IPS-NIHi7 (cell line): ENCODE data around the gene WWOX.

Experiments used
- DNase-seq: peaks from one replicate; pipeline ENCODE4 v3.0.0; 2012; ENCODE audit warnings: mixed read lengths; ENCODE audit errors: extremely low spot score

The WWOX gene

DNA sequence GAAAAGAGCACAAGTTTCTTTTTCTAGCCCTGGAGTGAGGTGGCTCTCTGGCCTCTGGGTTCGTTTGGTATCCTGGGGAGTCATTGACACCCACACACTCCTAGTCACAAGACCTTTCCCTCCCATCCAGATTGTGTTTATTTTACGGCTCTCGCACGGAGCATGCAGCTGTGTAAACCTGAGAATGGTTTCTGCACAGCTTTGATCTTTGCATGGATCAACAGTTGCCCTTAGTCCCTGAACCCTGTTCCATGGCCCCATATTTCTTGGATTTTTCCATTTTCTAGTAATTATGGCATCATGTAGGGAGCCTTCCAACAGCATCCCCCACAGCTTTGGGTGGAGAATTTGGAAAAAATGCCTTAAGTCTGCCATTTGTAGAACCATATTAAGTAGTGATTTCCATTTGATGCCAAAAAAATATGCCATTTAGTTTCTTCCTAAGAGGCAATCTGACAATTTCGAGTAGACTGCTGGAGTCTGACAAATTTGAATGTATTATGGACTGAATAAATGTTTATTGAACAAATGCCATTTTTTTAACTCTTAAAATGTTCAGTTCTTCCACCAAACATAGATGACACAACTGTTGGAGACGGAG is 197.7 kb downstream of the WWOX start:
- no peak for DNase-seq

GRCh38 chr16:78298986-78299385 is 199.5 kb downstream of the WWOX start:
- no peak for DNase-seq

- no peak for DNase-seq
Measured at GRCh38 chr16:78300469-78300868, 201.0 kb downstream of the WWOX start.

DNA sequence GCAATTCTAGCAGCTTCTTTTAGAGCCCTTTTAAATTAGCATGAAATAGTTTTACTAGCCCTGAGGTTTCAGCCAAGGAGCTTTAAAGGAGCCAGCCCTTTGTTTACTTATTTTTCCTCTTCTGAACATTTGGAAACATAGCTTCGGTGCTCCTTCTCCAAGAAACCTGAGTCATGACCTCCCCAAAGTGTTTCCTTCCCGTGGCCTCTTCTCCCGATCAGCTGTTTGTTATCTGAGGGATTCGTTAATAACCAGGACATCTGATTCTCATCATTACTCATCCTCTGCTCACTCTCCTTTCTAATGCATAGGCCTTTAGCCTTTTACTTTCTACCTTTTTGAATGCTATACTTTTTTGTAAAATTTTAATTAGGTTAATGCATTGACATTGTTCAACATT is 204.5 kb downstream of the WWOX start:
- no peak for DNase-seq

DNA sequence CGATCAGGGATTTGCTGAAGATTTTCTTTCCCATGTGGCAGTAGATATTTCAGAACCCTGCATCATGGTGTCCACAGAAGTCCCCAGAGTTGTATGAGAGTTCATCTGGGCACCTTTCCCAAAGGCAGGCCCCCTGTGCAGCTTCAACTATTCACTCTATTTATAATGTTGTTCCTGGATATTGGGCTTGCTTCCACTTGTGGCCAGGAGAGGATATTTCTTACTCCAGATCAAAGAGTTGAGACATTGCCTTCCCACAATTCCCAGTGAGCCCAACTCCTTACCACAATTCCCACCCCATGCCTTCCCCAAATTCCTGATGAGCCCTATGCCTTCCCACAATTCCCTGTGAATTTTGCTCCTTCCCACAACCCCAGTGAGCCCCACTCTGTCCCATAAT is 206.9 kb downstream of the WWOX start:
- DNase-seq, result no peak

DNA sequence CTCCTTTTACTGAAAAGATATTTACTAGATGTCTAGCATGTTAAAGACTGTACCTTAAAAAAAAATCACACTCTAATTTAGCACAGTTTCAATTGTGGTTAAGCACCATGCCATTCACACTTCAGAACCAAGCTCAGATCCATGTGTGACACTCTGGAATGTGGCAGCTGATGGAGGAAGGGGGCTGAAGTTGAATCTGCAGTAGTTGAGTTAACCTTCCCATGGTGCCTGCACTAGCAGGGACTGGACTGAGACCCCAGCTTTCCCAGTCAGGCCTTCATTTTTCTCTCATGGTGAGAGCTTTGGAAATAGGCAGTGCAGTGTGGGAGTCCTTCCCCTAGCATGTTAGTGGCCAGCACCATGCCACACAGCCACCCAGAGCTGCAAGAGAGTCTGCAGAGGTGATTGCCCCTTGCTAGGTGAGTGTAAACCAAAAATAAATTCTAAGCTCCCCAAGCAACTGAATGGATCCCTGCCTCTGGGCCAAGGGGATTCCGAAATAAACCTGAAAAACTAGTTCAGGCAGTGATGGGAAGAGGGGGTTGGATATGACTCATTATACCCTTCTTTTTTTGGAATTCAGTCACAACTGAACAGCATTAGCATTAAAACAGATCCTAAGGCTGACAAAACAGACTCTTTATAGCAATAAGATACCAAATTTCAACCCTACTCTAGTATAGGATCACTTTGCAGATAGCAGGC is 208.5 kb downstream of the WWOX start:
- DNase-seq, result no peak

DNA sequence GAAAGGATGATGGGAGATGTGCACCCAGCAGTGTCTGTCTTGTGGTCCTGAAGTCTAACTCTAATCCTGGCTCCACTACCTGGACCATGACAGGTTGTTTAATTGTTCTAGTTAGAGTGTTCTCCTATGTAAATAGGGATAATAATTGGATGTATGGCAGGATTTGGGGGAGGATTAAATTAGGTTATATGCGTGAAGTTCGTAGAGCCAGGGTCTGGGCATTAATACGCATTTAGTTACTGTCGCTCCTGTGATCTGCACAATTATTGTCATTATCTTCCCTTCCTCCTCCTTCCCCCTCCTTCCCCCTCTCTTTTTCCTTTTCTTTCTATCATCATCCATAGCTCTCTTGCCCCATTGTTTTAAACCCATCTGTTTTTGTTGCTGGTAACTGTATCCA is 210.3 kb downstream of the WWOX start:
- DNase-seq, result no peak

DNA sequence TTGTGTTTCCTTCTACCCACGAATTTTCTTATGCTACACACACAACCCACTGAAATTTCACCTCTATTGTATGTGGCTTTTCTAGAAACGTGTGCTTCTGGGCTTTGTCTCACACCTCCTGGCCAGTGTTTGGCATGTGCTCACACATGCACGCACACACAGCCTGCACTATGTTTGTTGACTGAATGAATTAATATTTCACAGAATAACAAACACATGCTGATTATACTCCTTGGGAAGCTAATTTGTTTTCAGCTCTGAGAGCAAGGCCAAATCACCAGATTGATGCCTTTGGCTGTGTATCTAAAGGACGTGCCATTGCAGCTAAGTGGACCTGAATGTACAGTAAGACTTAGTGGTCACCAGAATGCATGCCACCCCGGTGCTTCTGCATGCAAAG is 210.7 kb downstream of the WWOX start:
- DNase-seq, result no peak

DNA sequence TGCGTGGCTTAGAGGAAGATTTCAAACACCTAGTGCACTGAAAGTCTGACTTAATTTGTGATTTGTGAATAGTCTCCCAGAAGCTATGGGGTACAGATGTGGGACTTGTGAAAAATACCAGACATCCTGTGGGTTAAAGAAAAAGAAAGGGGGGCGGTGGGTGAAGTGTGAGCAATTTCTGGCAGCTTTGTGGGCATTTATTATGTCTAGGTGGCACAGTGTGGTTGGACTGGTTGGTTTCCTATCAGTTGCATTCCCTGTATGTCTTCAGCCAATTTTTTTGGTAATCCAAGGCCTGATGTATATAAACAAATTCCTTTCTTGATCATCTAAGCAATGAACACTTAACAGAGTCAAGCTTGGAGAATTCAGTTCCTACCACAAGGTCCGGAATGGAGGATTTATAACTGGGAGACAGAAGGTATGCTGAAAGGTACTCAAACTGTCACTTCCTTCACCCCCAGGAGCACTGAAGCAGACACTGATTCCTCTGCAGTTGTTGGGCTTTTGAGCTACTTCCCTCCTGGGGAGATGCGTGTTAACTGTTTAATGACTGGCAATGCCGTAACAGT is 211.6 kb downstream of the WWOX start:
- DNase-seq, result peak; percentile 74

- DNase-seq, result no peak
Measured at GRCh38 chr16:78311831-78312230, 212.4 kb downstream of the WWOX start.

DNA sequence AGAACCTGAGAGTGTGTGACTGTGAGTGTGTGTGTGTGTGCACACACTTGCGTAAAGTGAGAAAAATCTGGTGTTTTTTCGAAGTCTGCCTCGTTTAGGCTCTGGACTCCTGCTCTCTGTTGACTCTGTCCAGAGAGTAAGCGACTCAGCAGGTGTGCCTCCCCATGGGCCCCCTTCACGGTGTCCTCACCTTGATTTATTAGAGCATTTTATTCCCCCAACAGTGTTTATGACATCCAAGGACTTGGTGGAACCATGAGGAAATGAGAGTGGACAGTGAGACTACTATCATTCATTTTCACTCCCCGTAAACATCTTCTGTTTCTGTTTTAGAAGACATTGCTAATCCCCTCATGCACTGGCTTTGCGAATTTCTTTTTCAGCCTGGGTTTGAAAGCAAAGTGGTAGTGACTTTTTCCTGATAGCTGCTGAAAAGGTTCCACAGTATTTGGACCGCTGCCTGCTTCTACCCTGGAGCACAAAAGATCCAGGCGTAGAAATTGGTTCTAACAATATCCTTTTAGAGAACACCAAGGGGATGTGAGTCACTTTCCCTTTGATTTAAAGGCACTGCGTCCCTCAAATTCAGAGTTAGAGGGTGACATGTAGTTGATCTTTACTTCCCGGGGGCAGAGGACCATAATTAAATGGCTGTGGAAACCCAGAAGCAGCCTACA is 218.2 kb downstream of the WWOX start:
- DNase-seq, result no peak

DNA sequence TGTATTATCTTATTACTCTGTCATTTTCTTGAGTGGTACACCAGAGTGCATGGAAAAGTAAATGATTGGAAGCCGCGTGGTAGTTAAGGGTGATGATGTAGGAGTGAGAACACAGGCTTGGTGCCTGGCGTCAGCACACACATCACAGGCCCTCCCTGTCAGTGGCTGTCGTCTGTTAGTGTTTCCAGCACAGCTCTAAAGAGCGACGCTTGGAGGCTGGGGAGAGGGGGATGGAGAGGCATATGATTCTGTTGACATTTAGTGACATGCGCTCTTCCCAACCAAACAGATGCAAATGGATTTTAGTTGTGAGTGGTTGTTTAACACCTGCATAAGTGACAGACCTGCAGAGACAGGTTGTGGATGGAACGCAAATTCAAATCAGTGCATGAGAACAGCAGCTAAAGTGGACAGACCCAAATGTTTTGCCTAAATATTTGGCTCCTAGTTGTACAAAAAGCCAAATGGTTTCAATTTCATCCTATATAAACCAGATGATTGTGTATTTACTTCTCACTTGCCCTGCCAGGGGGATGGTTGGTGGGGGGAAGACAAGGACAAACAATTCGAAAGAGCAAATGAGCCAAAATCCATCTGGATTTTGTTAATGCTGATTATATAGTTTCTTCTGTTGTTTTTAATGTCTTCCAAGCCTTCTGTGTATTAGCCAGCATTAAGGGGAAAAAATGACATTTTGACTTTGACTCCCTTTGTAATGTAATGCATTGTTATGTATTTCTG is 222.3 kb downstream of the WWOX start:
- DNase-seq, result no peak

- DNase-seq, result no peak
Measured at GRCh38 chr16:78323315-78323714, 223.9 kb downstream of the WWOX start.

DNA sequence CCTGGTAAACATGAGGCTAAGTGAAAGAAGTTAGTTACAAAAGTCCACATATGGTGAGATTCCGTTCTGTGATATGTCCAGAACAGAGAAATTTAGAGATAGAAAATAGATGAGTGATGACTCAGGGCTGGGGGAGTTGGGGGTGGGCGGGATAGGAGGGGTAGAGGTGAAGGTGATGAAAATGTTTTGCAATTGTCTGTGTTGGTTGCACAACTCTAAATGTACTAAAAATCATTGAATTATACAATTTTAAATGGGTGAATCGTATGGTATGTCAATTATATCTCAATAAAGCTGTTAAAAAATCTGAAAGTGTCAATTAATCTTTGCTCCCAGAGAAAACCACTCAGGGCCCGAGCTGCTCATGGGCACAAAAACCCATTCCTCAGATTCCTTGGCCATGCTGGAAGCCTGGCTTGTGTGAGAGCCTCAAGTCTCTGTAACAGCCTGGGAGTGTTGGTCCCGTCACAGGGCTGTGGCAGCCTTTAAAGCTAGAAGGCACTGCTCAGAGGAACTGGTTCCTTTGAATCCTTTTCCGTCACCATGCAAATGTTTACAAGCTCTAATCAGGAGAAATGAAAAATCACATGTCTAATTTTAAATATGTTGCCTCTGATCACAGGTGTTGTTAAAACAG is 225.3 kb downstream of the WWOX start:
- DNase-seq, result peak; percentile 49

GRCh38 chr16:78325468-78326352 is 226.3 kb downstream of the WWOX start:
- no peak for DNase-seq

- no peak for DNase-seq
Measured at GRCh38 chr16:78326731-78327130, 227.3 kb downstream of the WWOX start.

GRCh38 chr16:78331731-78332130 is 232.3 kb downstream of the WWOX start:
- DNase-seq, result no peak

GRCh38 chr16:78333808-78334207 is 234.4 kb downstream of the WWOX start:
- DNase-seq, result no peak

GRCh38 chr16:78340590-78340989 is 241.1 kb downstream of the WWOX start:
- DNase-seq, result no peak

DNA sequence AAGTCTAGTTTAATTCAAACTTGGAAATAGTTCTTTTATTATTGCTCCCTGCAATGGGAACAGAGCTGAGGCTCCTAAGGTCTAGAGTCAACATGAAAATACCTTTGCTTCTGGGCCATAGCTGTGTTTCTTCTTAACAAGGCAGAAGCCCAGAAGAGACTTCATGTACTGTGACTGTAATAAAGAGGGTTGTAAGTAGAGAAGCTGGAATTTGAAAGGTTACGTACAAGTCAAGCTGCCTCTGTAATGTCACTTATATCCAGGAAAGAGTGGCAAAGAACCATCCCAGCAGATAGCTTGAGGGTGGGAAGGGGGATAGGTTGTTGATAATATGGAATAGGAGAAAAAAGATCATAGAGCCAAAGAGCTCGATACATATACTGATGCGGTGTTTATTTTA is 248.6 kb downstream of the WWOX start:
- no peak for DNase-seq

DNA sequence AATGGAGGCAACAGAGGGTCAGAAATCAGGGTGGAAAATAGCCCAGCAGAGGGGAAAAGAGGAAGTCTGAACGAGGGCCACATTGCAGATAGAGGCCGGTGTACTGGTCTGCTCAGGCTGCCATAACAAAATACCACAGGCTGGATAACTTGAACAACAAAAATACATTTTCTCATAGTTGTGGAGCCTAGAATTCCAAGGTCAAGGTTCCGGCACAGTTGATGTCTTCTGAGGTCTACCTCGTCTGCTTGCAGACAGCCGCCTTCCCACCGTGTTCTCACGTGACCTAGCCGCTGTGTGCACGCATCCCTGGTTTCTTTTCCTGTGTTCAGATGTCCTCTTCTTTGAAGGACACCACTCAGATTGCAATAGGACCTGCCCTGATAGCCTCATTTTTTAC is 249.4 kb downstream of the WWOX start:
- no peak for DNase-seq
